Activated CD8-positive, alpha-beta memory T cell treated with anti-CD3 and anti-CD28 coated beads for 24 hours (primary cell): ENCODE measurements around the gene LMBRD2.
"Not testable (repeated sequence)": the region's sequence is repeated elsewhere in the genome, so short reads cannot be mapped to it uniquely, and the experiment has no call there.

Experiments used
- DNase-seq: peaks from one replicate; pipeline ENCODE4 v3.0.0-alpha.2; 2020

The LMBRD2 gene

GRCh38 chr5:36151434-36152323 is at the start of gene LMBRD2, which contains the start of gene SKP2:
TSS of gene LMBRD2 (minus strand) at chr5:36151887. CDS start at chr5:36143349, 8,538 bp downstream.
TSS of gene SKP2 (plus strand) at chr5:36152111. CDS start at chr5:36152263, 152 bp downstream.
- peak; percentile 96 for DNase-seq

- no peak for DNase-seq
These were observed 48.8 kb upstream of the LMBRD2 start for GRCh38 chr5:36200513-36200912.

GRCh38 chr5:36199620-36200019 is 47.9 kb upstream of the LMBRD2 start:
- no peak for DNase-seq

- not testable (repeated sequence) for DNase-seq
These were observed 47.1 kb upstream of the LMBRD2 start for GRCh38 chr5:36198783-36199182.

- DNase-seq, result no peak
These were observed 46.6 kb upstream of the LMBRD2 start for GRCh38 chr5:36198281-36198680.

- DNase-seq, result no peak
These were observed 42.1 kb upstream of the LMBRD2 start for GRCh38 chr5:36193746-36194145.

GRCh38 chr5:36184408-36184807 is 32.7 kb upstream of the LMBRD2 start:
- DNase-seq, result not testable (repeated sequence)

- no peak for DNase-seq
These were observed 30.1 kb upstream of the LMBRD2 start for GRCh38 chr5:36181774-36182173.

GRCh38 chr5:36180556-36181350 is 29.1 kb upstream of the LMBRD2 start:
- no peak for DNase-seq

GRCh38 chr5:36179950-36180349 is 28.3 kb upstream of the LMBRD2 start:
- DNase-seq, result no peak

GRCh38 chr5:36178524-36178890 is 26.8 kb upstream of the LMBRD2 start:
- DNase-seq, result no peak

- no peak for DNase-seq
These were observed 26.2 kb upstream of the LMBRD2 start for GRCh38 chr5:36177715-36178523.

- no peak for DNase-seq
These were observed 25.5 kb upstream of the LMBRD2 start for GRCh38 chr5:36177154-36177553.

- DNase-seq, result no peak
These were observed 23.4 kb upstream of the LMBRD2 start for GRCh38 chr5:36175043-36175442.

GRCh38 chr5:36174119-36174518 is 22.4 kb upstream of the LMBRD2 start:
- DNase-seq, result no peak

GRCh38 chr5:36173426-36173825 is 21.7 kb upstream of the LMBRD2 start:
- DNase-seq, result no peak

GRCh38 chr5:36172599-36172998 is 20.9 kb upstream of the LMBRD2 start:
- DNase-seq, result no peak

GRCh38 chr5:36170832-36171424 is 19.2 kb upstream of the LMBRD2 start:
- DNase-seq, result no peak

GRCh38 chr5:36168737-36169136 is 17.1 kb upstream of the LMBRD2 start:
- no peak for DNase-seq

- no peak for DNase-seq
These were observed 12.8 kb upstream of the LMBRD2 start for GRCh38 chr5:36164461-36164860.

- no peak for DNase-seq
These were observed 11.3 kb upstream of the LMBRD2 start for GRCh38 chr5:36162810-36163486.

GRCh38 chr5:36161361-36161760 is 9.7 kb upstream of the LMBRD2 start:
- DNase-seq, result no peak
